Immature natural killer cell (primary cell): ENCODE results near the gene MVD. TPM values are rescaled to one million over a fixed set of nuclear protein-coding genes. Genes with fewer than 3 reads are reported as not detected.
"Not testable (repeated sequence)": the region's sequence is repeated elsewhere in the genome, so short reads cannot be mapped to it uniquely, and the experiment has no call there.

Experiments
- DNase-seq, 3 donors: peaks; one replicate each; pipeline ENCODE4 v3.0.0; 2022; ENCODE audit warnings: mixed read lengths in 1 of 3
- H3K27ac Mint-ChIP-seq, 6 donors: one replicate each; pipeline ENCODE4 v1.8.0; 2020; ENCODE audit warnings: mixed read lengths in 6 of 6, mild to moderate bottlenecking in 5 of 6, inconsistent platforms in 4 of 6, moderate library complexity in 3 of 6
- H3K27me3 Mint-ChIP-seq, 3 donors: one replicate each; pipeline ENCODE4 v1.8.0; 2020 to 2021; ENCODE audit warnings: low read depth in 3 of 3, mild to moderate bottlenecking in 3 of 3, mixed read lengths in 3 of 3, moderate library complexity in 3 of 3, inconsistent platforms in 1 of 3
- H3K36me3 Mint-ChIP-seq, 3 donors: one replicate each; pipeline ENCODE4 v1.8.0; 2020; ENCODE audit warnings: mixed read lengths in 3 of 3, inconsistent platforms in 2 of 3, mild to moderate bottlenecking in 2 of 3
- H3K4me1 Mint-ChIP-seq, 2 donors: one replicate each; pipeline ENCODE4 v1.8.0; 2020; ENCODE audit warnings: inconsistent platforms in 2 of 2, mild to moderate bottlenecking in 2 of 2, mixed read lengths in 2 of 2, moderate library complexity in 1 of 2
- H3K4me3 Mint-ChIP-seq, 5 donors: one replicate each; pipeline ENCODE4 v1.8.0; 2020; ENCODE audit warnings: mild to moderate bottlenecking in 5 of 5, mixed read lengths in 5 of 5, inconsistent platforms in 3 of 5, moderate library complexity in 3 of 5
- H3K9me3 Mint-ChIP-seq, 6 donors: one replicate each; pipeline ENCODE4 v1.8.0; 2020; ENCODE audit warnings: mild to moderate bottlenecking in 6 of 6, mixed read lengths in 6 of 6, inconsistent platforms in 4 of 6, moderate library complexity in 3 of 6
- polyA plus RNA-seq, 3 donors: library from polyadenylated mRNA; unstranded; fragments of 300-500 nt; fragmentation: Illumina TruSeq; gene quantifications; one replicate each; pipeline ENCODE4 v1.2.3, GENCODE V29; 2021

The MVD gene
- polyA plus RNA-seq, 3 donors from 2014 or later: 79.4 to 96.6 (median 87.6) TPM

DNA sequence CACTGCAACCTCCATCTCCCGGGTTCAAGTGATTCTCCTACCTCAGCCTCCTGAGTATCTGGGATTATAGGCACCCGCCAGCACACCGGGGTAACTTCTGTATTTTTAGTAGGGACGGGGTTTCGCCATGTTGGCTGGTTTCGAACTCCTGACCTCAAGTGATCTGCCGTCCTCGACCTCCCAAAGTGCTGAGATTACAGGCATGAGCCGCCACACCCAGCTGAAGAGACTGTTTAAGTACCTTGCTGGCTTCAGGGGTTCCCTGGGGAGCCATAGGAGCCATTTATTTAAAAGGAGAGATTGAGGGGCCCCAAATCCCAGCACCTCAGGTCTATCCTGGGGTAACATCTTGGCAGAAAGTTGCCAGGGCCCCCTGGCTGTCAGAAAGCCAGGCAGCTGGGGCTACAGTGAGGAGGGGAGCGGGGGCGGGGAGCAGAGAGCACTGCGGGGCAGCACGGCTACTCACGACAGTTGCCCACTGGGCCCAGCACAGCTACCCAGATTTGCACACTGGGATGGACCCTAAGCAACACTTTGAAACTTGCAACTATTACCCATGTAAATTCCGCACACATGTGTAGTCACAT is 21.8 kb upstream of the MVD start:
- Mint-ChIP-seq H3K4me3 (peak overlapping the region; percentile 74 to 85 (median 78)), H3K4me1 (peaks cover 34 to 43% of the 10 kb centered on the region in 2 donors), H3K9me3 (no peaks in the 10 kb centered on the region), H3K27me3 (peaks cover 3 to 7% (median 4%) of the 10 kb centered on the region in 3 donors), H3K27ac (peak overlapping the region in 4 of 6 donors; percentile 23 to 77 (median 43)), H3K36me3 (no peaks in the 10 kb centered on the region)
- no peak for DNase-seq

DNA sequence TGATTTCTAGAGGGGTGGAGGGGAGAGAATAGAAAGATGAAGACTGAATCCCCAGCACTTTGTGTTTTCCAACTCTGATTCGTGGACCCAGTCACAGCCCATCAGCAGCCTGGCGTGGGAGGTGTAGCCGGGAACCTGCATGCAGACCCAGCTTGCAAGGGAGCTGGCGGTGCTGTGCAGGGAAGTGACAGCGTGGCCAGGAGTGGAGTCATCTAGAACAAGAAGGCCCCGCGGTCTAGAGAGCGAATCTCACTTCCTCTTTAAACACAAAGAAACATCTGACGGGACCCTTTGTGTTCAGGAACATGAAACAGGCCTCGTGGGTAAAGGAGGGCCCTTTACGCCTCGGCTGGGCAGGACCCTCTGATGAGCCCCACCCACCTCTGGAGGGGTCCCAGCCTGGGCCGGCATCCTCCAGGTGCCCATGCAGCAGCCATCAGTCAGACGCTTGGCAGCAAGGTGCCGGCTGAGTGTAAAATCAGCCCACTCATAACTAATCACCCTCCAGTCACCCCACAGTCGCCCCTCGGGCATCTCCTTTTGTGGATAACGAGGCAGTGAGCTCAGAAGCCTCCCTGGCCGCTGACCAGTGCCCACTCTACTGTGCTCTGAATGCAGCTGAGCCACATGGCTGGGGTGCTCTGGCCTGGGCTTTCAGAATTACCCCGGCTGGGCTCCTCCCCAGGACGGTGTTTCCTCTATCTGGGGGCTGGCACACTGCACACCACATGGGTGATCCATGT is 19.0 kb upstream of the MVD start:
- H3K4me3 Mint-ChIP-seq: peak overlapping the region in 4 of 5 donors; percentile 54 to 76 (median 66)
- H3K9me3 Mint-ChIP-seq: no peaks in the 10 kb centered on the region
- peaks cover 1 to 7% (median 4%) of the 10 kb centered on the region in 3 donors for H3K27me3 Mint-ChIP-seq
- no peaks in the 10 kb centered on the region for H3K36me3 Mint-ChIP-seq
- peak in 2 of 3 donors; percentile 28 to 48 for DNase-seq
- peak overlapping the region; percentile 71 to 94 (median 86) for H3K27ac Mint-ChIP-seq
- peaks cover 34 to 37% of the 10 kb centered on the region in 2 donors for H3K4me1 Mint-ChIP-seq

DNA sequence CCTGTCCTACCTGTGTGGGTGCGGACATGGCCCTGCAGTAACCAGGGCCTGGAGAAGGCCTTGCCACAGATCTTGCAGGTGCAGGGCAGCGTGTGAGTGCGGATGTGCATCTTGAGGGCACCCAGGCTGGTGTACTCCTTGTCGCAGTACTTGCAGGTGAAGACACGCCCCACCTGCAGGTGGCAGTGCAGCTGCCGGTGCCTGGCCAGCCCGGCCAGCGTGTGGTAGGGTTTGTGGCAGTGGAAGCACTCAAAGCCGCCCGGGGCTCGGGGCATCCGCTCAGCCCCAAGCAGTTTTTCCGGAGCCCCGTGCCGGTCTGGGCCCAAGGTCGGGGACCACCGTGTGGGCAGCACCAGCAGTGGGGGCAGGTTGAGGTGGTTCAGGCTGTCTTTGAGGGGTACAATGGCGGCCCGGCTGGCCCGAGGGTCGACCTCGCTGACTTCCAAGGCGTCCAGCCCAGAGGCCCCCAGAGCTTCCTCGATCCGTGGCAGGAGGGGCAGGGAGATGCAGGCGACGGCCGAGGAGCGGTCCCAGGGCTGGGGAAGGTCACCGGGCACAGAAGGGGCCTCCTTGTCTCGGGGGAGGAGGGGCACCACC is 18.3 kb upstream of the MVD start:
- Mint-ChIP-seq H3K27ac (peak overlapping the region; percentile 28 to 94 (median 86)), H3K4me1 (peaks cover 34 to 37% of the 10 kb centered on the region in 2 donors), H3K4me3 (peak overlapping the region in 4 of 5 donors; percentile 9 to 76 (median 62)), H3K36me3 (no peaks in the 10 kb centered on the region), H3K27me3 (peaks cover 1 to 7% (median 4%) of the 10 kb centered on the region in 3 donors), H3K9me3 (no peaks in the 10 kb centered on the region)
- peak in 2 of 3 donors; percentile 42 to 47 for DNase-seq

DNA sequence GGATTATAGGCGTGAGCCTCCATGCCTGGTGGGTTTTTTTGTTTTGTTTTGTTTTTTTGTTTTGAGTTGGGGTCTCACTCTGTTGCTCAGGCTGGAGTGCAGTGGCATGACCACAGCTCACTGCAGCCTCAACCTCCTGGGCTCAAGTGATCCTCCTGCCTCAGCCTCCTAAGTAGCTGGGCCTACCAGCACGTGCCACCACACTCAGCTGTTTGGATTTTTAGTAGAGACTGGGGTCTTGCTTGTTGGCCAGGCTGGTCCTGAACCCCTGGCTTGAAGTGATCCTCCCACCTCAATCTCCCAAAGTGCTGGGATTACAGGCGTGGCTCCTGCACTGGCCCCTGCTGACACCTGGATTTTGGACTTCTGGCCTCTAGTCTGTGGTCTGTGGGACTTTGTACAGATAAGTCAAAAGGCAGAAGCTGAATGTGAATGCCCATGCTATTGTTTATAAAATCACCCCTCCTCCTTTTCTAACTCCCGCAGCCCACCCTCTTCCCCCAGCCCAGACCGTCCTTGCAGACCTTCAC is 17.7 kb upstream of the MVD start:
- Mint-ChIP-seq H3K36me3 (no peaks in the 10 kb centered on the region), H3K27ac (peak overlapping the region in 3 of 6 donors; percentile 14 to 86 (median 46)), H3K9me3 (no peaks in the 10 kb centered on the region), H3K27me3 (peaks cover 1 to 7% (median 4%) of the 10 kb centered on the region in 3 donors), H3K4me1 (peaks cover 34 to 37% of the 10 kb centered on the region in 2 donors), H3K4me3 (peak overlapping the region in 2 of 5 donors; percentile 9 to 29)
- no peak for DNase-seq

DNA sequence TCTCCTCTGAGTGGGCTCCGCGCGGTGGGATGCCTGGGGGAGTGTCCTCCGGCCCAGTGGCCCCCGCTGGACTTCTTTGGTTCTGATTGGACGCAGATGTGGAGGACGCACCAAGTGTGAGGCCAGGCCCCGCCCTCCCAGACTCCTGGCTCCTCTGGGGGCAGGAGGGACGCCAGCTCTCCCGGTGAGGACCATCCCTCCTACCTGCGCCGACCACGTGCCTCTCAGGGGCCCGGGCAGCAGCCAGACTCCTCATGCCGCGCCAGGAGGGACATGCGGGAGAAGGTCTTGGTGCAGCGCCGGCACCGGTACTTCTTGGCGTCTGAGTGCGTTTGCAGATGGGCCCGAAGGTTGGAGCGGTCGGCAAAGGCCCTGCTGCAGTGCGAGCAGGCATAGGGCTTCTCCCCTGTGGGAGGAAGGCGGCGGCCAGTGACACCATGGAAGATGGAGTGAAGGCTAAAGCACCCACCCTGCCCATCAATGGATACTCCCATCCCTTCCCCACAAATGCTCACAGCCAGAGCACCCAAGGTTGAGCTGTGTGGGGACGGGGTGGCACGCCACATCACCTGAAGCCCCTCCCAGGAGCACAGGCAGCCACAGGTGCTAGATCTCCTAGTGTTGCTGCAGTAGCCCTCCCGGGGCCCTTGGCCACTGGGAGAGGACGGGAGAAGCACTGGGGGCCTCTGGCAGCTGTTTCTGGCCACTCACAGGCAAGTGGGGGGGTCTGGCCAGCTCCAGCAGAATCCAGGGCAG is 15.5 kb upstream of the MVD start:
- H3K27me3 Mint-ChIP-seq: peaks cover 1 to 6% (median 5%) of the 10 kb centered on the region in 3 donors
- no peak overlapping the region for H3K4me3 Mint-ChIP-seq
- no peak overlapping the region for H3K27ac Mint-ChIP-seq
- peaks cover 0 to 3% (median 0%) of the 10 kb centered on the region in 3 donors for H3K36me3 Mint-ChIP-seq
- H3K4me1 Mint-ChIP-seq: peaks cover 20 to 21% of the 10 kb centered on the region in 2 donors
- H3K9me3 Mint-ChIP-seq: no peaks in the 10 kb centered on the region
- DNase-seq: no peak

DNA sequence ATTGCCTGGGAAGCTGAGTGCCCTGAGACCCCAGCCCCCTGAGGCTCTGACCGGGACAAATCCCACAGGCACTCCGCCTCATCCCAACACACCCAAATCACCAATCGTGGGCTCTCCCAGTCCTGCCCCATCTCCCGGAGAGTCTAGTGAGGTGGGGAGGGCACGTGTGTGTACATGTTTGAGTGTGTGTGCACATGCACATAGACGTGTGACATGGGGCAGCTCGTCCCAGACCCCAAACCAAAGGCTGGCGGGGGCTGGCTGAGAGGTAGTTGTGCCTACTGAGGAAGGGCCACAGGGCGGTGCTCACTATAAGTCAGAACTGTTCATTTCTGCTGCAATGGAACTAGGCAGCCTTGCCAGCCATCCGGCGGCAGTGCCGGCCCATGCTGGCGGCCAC is 14.8 kb upstream of the MVD start:
- DNase-seq: no peak
- peaks cover 0 to 3% (median 0%) of the 10 kb centered on the region in 3 donors for H3K36me3 Mint-ChIP-seq
- H3K4me3 Mint-ChIP-seq: no peak overlapping the region
- H3K4me1 Mint-ChIP-seq: peaks cover 19 to 21% of the 10 kb centered on the region in 2 donors
- no peaks in the 10 kb centered on the region for H3K9me3 Mint-ChIP-seq
- H3K27me3 Mint-ChIP-seq: peaks cover 1 to 6% (median 4%) of the 10 kb centered on the region in 3 donors
- no peak overlapping the region for H3K27ac Mint-ChIP-seq

DNA sequence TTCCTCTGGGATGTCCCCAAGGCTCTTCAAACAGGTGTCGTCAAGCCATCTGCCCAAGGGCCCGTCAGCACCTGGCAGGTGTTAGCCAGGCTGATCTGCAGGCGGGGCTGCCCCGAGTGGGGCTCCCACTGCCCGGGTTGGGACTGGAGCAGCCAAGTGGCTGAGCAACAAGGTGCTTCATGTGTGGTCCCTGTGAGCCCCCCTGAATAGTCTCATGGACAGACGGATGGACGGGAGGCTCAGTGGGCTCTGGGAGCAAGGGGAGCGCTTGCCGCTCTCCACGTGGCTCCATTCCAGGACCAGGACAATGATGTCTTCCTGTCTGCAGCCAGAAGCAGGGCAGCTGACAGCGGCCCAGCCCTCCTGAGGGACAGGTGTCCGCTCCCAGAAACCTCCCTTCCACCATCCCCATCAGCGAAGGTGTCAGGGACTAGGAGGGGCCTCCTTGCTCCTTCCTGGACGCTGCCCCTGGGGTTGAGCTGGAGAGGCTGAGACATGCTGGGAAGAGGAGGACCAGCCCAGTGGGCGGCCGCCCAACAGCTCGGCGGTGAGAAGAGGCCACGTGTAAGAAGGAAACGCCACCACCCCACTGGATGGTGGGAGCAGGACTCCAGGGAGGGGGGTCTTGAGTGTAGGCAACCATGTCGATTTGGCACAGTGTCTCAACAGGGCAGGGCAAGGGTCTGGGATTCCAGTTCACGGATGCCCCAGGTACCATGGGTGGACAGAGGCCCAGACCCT is 13.8 kb upstream of the MVD start:
- H3K9me3 Mint-ChIP-seq: no peaks in the 10 kb centered on the region
- peaks cover 0 to 3% (median 0%) of the 10 kb centered on the region in 3 donors for H3K36me3 Mint-ChIP-seq
- H3K4me3 Mint-ChIP-seq: no peak overlapping the region
- no peak for DNase-seq
- H3K4me1 Mint-ChIP-seq: peaks cover 10% of the 10 kb centered on the region in 2 donors
- H3K27ac Mint-ChIP-seq: no peak overlapping the region
- peaks cover 0 to 2% (median 0%) of the 10 kb centered on the region in 3 donors for H3K27me3 Mint-ChIP-seq

DNA sequence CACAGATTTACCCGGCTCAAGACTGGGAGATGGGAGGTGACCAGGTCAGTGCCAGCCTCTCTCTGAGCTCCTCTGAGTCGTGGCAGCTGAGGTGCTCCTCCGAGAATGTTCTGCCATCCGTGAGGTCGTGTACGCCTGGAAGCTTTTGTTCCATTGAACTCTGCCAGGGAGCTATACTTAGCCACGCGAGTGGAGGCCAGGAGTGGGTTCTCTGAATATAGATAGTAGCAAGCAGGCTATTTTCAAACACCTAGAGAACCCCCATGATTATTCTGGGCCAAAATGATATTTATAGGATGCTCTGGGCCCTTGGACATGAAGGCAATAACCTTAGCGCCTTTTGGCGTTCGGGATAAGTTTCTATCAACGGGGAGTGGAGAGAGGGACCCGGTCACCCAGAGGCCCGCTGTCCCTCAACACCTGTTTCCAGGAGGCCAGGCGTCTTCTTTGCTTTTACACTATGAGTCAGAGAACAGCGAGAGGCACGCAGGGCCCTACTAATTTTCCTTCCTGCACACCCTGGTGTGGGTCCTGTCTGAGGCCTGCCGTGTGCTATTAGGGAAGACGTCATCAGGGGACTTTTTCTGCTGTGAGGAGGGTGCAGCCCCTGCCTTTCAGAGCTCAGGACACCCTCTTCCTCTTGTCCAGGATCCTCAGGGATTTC is 11.0 kb upstream of the MVD start:
- H3K36me3 Mint-ChIP-seq: peaks cover 0 to 3% (median 0%) of the 10 kb centered on the region in 3 donors
- no peaks in the 10 kb centered on the region for H3K4me1 Mint-ChIP-seq
- H3K9me3 Mint-ChIP-seq: no peaks in the 10 kb centered on the region
- H3K27ac Mint-ChIP-seq: no peak overlapping the region
- H3K27me3 Mint-ChIP-seq: peaks cover 0 to 4% (median 0%) of the 10 kb centered on the region in 3 donors
- H3K4me3 Mint-ChIP-seq: no peak overlapping the region
- no peak for DNase-seq

DNA sequence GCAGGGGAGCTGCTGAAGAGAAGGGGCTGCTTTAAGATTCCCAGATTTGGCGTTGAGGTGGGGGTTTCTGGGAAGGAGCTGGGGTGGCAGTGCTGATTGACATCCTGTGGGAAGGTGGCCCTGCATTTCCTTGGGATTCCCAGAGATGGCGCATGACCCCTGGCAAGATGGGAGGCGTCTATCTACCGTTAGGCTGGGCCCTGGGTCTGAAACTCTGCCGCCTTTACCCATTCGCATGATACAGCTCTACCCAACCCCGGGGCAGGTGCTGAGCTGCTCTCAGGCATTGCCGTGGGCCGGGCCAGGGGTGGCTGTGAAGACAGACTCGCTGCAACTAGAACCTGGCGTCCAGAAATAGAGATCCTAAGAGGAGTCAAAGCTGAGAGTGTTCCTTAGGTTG is 9.9 kb upstream of the MVD start:
- Mint-ChIP-seq H3K27ac (no peak overlapping the region), H3K36me3 (peaks cover 0 to 3% (median 0%) of the 10 kb centered on the region in 3 donors), H3K27me3 (peaks cover 0 to 4% (median 0%) of the 10 kb centered on the region in 3 donors), H3K9me3 (no peaks in the 10 kb centered on the region), H3K4me1 (peaks cover 0 to 2% of the 10 kb centered on the region in 2 donors), H3K4me3 (no peak overlapping the region)
- DNase-seq: no peak

DNA sequence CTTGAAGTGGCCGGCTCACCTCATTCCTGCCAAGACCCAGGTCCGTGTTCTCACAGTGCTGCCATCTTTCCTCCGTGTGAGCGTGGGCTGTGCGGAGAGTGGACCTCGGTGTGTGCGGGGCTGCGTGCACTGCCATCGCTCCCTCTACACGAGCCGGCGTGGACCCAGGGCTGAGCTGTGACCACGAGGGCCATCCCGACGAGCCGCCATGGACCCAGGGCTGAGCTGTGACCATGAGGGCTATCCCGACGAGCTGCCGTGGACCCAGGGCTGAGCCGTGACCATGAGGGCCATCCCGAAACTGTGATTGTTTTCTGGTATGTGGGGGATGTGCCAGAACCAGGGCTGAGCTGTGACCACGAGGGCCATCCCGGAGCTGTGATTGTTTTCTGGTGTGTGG is 8.9 kb upstream of the MVD start:
- Mint-ChIP-seq H3K27ac (no peak overlapping the region), H3K27me3 (peaks cover 0 to 4% (median 0%) of the 10 kb centered on the region in 3 donors), H3K4me3 (no peak overlapping the region), H3K4me1 (peaks cover 0 to 3% of the 10 kb centered on the region in 2 donors), H3K9me3 (no peaks in the 10 kb centered on the region), H3K36me3 (peaks cover 0 to 6% (median 0%) of the 10 kb centered on the region in 3 donors)
- DNase-seq: no peak

DNA sequence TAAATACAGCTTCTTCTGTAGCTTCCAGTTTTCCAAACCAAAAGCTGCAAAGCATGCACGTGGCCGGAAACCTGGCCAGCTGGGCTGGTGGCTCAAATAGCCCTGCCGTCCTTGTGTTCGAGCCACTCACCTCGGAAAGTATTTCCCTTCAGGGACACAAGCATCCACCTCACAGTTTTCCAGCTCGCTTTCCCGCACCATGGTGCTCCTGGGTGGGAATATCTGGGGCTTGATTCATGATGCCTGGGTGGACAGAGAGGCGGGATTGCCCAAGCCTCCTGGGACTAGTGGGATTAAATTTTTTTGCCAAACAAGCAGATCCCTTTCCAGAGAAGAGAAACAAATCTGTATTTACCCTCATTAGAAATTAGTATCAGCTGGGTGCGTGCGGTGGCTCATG is 7.1 kb upstream of the MVD start:
- no peaks in the 10 kb centered on the region for H3K9me3 Mint-ChIP-seq

DNA sequence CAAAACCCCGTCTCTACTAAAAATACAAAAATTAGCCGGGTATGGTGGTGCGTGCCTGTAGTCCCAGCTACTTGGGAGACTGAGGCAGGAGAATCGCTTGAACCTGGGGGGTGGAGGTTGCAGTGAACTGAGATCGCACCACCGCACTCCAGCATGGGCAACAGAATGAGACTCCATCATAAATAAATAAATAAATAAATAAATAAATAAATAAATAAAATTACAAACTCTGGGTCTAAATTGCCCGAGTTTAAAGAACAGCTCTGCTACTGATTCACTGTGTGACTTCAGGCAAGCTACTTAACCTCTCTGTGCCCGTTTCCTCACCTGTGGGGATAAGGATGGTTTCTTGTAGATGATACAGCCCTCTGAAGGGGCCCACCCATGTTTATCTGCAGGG is 6.6 kb upstream of the MVD start:
- not testable (repeated sequence) for H3K36me3 Mint-ChIP-seq, DNase-seq, H3K4me1 Mint-ChIP-seq, H3K27ac Mint-ChIP-seq, H3K27me3 Mint-ChIP-seq, H3K4me3 Mint-ChIP-seq, H3K9me3 Mint-ChIP-seq

More for the DNA sequence above, 7.1 kb upstream of the MVD start:
- Mint-ChIP-seq H3K4me3 (no peak overlapping the region), H3K27me3 (peaks cover 0 to 4% (median 0%) of the 10 kb centered on the region in 3 donors), H3K4me1 (peaks cover 0 to 5% of the 10 kb centered on the region in 2 donors), H3K36me3 (peaks cover 0 to 6% (median 0%) of the 10 kb centered on the region in 3 donors), H3K27ac (no peak overlapping the region)
- no peak for DNase-seq
